Lower leg skin (tissue), 3 donors: ENCODE data around the gene SERINC5.

Experiments
- POLR2A ChIP-seq, 2 donors: fragments of 450-650 bp; IDR thresholded peaks; one replicate each; pipeline ENCODE4 v1.6.1; 2016 to 2017; ENCODE audit warnings: antibody characterized with exemption in 2 of 2, mild to moderate bottlenecking in 1 of 2, moderate library complexity in 1 of 2
- TF ChIP-seq, protein P1 (sequence below), 3 donors: fragments of 450-650 bp; IDR thresholded peaks; one replicate each; pipeline ENCODE4 v1.5.1; 2016; ENCODE audit warnings: antibody characterized with exemption in 3 of 3, mild to moderate bottlenecking in 3 of 3, moderate library complexity in 2 of 3

DNA sequence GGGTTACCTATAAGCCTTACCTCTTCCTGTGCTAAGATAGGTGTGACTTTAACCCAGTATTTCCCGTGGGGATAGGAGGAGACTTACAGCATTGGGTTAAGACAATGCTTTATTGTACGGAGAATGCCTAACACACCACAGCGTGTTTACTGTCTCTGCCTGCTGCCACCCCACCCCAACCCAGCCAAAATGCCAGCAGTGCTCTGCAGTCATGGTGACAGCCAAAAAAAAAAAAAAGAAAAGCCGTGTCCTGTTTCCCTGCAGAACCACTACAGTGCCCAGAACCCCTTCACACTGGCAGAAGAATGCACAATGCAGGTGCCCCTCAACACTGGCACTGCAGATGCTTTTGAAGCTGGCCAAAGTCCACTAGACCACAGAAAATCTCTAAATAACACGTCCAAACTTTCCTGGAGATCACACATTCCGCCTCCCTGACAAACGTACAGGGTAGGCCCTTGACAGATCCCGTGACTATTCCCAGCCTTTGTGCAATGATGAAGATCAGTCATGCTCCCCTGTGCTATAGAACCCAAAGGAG, 102.2 kb downstream of the SERINC5 start:
- no peak for TF ChIP-seq POLR2A (IDR thresholded peaks at IDR 0.05)
- TF ChIP-seq, protein P1, sequence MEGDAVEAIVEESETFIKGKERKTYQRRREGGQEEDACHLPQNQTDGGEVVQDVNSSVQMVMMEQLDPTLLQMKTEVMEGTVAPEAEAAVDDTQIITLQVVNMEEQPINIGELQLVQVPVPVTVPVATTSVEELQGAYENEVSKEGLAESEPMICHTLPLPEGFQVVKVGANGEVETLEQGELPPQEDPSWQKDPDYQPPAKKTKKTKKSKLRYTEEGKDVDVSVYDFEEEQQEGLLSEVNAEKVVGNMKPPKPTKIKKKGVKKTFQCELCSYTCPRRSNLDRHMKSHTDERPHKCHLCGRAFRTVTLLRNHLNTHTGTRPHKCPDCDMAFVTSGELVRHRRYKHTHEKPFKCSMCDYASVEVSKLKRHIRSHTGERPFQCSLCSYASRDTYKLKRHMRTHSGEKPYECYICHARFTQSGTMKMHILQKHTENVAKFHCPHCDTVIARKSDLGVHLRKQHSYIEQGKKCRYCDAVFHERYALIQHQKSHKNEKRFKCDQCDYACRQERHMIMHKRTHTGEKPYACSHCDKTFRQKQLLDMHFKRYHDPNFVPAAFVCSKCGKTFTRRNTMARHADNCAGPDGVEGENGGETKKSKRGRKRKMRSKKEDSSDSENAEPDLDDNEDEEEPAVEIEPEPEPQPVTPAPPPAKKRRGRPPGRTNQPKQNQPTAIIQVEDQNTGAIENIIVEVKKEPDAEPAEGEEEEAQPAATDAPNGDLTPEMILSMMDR (IDR thresholded peaks at IDR 0.05): no peak
